Measurements from ENCODE around the gene HEATR3.

Gene HEATR3

GRCh38 chr16:50152807-50153595, 87.2 kb downstream of the HEATR3 start, which contains the start of gene TENT4B:
Gene TENT4B (plus strand): TSS chr16:50153306. CDS start chr16:50153622, 316 bp downstream.
- Histone ChIP-seq H3K36me3 (ENCODE audit: control insufficient read depth, insufficient read depth, low read length) (no peaks in the 10 kb centered on the region), H3K4me3 (ENCODE audit: low read depth, low read length) (peak within 1 kb of the TSS; percentile 71), H3K9me3 (ENCODE audit: control insufficient read depth, low read length) (no peaks in the 10 kb centered on the region), H3K9ac (peak within 1 kb of the TSS; percentile 3), H3K27me3 (ENCODE audit: control insufficient read depth, insufficient read depth, low read length) (no peaks in the 10 kb centered on the region), H3K4me1 (peaks cover 9% of the 10 kb centered on the region), H2AFZ (peak within 1 kb of the TSS; percentile 99), H3K4me2 (ENCODE audit: low read length) (peak within 1 kb of the TSS; percentile 90), H3K27ac (peak within 1 kb of the TSS; percentile 95), H3K79me2 (peaks cover 31% of the 10 kb centered on the region)
- TF ChIP-seq, protein P1, sequence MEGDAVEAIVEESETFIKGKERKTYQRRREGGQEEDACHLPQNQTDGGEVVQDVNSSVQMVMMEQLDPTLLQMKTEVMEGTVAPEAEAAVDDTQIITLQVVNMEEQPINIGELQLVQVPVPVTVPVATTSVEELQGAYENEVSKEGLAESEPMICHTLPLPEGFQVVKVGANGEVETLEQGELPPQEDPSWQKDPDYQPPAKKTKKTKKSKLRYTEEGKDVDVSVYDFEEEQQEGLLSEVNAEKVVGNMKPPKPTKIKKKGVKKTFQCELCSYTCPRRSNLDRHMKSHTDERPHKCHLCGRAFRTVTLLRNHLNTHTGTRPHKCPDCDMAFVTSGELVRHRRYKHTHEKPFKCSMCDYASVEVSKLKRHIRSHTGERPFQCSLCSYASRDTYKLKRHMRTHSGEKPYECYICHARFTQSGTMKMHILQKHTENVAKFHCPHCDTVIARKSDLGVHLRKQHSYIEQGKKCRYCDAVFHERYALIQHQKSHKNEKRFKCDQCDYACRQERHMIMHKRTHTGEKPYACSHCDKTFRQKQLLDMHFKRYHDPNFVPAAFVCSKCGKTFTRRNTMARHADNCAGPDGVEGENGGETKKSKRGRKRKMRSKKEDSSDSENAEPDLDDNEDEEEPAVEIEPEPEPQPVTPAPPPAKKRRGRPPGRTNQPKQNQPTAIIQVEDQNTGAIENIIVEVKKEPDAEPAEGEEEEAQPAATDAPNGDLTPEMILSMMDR (IDR thresholded peaks at IDR 0.05): no peak

DNA sequence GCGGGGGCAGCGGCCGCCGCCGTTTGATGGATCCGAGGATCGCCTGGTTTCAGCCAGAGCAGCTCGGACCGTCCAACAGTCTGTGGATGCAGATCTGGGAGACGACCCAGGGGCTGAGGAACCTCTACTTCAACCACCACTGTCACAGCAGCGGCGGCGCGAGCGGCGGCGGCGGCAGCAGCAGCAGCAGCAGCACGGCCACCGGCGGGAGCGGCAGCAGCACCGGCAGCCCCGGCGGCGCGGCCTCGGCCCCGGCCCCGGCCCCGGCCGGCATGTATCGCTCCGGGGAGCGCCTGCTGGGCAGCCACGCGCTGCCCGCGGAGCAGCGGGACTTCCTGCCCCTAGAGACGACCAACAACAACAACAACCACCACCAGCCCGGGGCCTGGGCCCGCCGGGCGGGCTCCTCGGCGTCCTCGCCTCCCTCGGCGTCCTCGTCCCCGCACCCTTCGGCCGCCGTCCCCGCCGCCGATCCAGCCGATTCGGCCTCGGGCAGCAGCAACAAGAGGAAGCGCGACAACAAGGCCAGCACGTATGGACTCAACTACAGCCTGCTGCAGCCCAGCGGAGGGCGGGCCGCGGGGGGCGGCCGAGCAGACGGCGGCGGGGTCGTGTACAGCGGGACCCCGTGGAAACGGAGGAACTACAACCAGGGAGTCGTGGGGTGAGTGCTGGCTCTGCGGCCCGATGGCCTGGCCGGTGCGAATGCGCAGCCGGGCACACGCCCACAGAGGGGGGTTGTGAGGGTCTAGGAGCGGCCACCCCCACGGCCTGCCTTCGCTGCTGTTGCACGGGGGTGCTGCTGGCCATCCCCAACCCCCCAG, 88.0 kb downstream of the HEATR3 start:
- TF ChIP-seq, protein P1 (IDR thresholded peaks at IDR 0.05): no peak
- H3K4me3 ChIP-seq (ENCODE audit: low read depth, low read length): peak overlapping the region; percentile 64
- H3K79me2 ChIP-seq: peaks cover 36% of the 10 kb centered on the region
- H3K27ac ChIP-seq: peak overlapping the region; percentile 31
- H3K9me3 ChIP-seq (ENCODE audit: control insufficient read depth, low read length): no peaks in the 10 kb centered on the region
- H2AFZ ChIP-seq: peak overlapping the region; percentile 39
- H3K4me2 ChIP-seq (ENCODE audit: low read length): peak overlapping the region; percentile 90
- H3K27me3 ChIP-seq (ENCODE audit: control insufficient read depth, insufficient read depth, low read length): no peaks in the 10 kb centered on the region
- H3K4me1 ChIP-seq: peaks cover 9% of the 10 kb centered on the region
- H3K36me3 ChIP-seq (ENCODE audit: control insufficient read depth, insufficient read depth, low read length): no peaks in the 10 kb centered on the region
- H3K9ac ChIP-seq: peak overlapping the region; percentile 3

- H3K4me2 ChIP-seq (ENCODE audit: low read length): peak overlapping the region; percentile 90
- TF ChIP-seq, protein P1 (IDR thresholded peaks at IDR 0.05): no peak
- peaks cover 36% of the 10 kb centered on the region for H3K79me2 ChIP-seq
- no peak overlapping the region for H3K9ac ChIP-seq
- peaks cover 9% of the 10 kb centered on the region for H3K4me1 ChIP-seq
- H3K9me3 ChIP-seq (ENCODE audit: control insufficient read depth, low read length): no peaks in the 10 kb centered on the region
- H3K4me3 ChIP-seq (ENCODE audit: low read depth, low read length): peak overlapping the region; percentile 64
- peak overlapping the region; percentile 31 for H3K27ac ChIP-seq
- H3K36me3 ChIP-seq (ENCODE audit: control insufficient read depth, insufficient read depth, low read length): no peaks in the 10 kb centered on the region
- no peak overlapping the region for H2AFZ ChIP-seq
- H3K27me3 ChIP-seq (ENCODE audit: control insufficient read depth, insufficient read depth, low read length): no peaks in the 10 kb centered on the region
Measured at GRCh38 chr16:50154420-50154950, 88.7 kb downstream of the HEATR3 start.

- Histone ChIP-seq H3K4me2 (ENCODE audit: low read length) (peak overlapping the region; percentile 90), H2AFZ (peak overlapping the region; percentile 6), H3K27me3 (ENCODE audit: control insufficient read depth, insufficient read depth, low read length) (no peaks in the 10 kb centered on the region), H3K9ac (no peak overlapping the region), H3K4me1 (peaks cover 9% of the 10 kb centered on the region), H3K36me3 (ENCODE audit: control insufficient read depth, insufficient read depth, low read length) (no peaks in the 10 kb centered on the region), H3K9me3 (ENCODE audit: control insufficient read depth, low read length) (no peaks in the 10 kb centered on the region), H3K4me3 (ENCODE audit: low read depth, low read length) (peak overlapping the region; percentile 27), H3K79me2 (peaks cover 36% of the 10 kb centered on the region), H3K27ac (peak overlapping the region; percentile 17)
- TF ChIP-seq, protein P1 (IDR thresholded peaks at IDR 0.05): no peak
Measured at GRCh38 chr16:50155925-50156324, 90.2 kb downstream of the HEATR3 start.
